Stimulated activated CD8-positive, alpha-beta memory T cell treated with anti-CD3 and anti-CD28 coated beads, Interleukin-7, amount 100 ng/mL, for 48 hours (primary cell): ENCODE data around the gene RHEB.

Experiments used
- DNase-seq, 2 donors: peaks; one replicate each; pipeline ENCODE4 v3.0.0-alpha.2; 2020; ENCODE audit warnings: low read depth in 1 of 2; ENCODE audit errors: extremely low read depth in 1 of 2

RHEB gene

DNA sequence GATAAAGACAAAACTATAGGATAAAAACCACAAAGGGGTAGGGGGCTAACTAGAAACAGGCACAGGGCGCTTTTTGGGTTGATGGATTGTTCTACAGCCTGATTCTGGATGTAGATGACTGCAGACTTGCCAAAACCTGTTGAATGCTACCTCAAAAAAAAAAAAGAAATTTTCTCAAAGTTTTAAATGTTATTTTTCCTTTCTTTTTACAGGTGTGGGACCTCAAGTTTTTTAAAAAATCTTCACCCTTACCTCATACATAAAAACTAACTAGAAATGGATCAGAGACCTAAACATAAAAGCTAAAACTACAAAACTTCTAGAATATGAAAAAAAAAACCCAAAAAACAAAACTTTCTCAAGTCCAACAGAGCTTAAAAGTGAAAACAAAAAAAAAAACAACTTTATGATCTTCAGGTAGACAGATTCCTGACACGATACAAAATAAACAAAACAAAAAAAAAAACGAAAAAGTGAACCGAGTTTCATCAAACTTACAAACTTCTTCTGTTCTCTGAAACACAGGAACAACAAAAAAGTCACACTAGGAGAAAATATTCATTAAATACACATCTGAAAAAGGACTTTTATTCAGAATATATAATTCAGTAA is 14.9 kb downstream of the RHEB start:
- no peak for DNase-seq

DNA sequence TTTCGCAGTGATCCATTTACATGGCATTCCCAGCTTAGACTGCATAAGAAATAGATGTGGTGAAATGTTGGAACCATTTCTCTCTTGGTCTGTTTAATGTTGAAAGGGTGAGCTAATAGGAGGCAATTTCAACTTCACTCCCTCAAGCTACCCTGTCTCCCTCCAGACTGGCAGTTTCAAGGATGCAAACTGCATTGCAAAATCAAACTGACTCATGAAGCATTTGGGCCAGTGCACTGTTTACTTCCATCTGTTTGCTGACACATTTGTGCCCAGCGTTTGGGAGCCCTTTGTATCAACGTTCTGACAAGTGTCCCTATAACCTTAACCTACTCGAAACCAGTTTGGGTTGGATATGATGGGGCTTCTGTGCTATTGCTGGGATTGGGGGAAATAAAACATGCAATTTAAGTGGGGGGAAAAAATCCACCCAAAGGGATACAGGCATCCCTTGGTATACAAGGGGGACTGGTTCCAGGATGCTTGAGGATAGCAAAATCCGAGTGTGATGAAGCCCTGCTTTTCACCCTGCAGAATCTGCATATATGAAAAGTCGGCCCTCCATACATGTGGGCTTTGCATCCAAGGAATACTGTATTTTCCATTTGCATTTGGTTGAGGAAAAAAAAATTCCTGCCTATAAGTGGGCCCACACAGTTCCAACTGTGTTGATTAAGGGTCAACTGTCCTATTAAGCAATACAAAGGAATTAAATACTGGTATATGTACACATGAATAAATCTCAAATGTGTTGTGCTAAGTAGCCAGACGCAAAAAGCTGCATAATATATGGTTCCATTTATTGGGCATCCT is 15.6 kb downstream of the RHEB start:
- no peak for DNase-seq

DNA sequence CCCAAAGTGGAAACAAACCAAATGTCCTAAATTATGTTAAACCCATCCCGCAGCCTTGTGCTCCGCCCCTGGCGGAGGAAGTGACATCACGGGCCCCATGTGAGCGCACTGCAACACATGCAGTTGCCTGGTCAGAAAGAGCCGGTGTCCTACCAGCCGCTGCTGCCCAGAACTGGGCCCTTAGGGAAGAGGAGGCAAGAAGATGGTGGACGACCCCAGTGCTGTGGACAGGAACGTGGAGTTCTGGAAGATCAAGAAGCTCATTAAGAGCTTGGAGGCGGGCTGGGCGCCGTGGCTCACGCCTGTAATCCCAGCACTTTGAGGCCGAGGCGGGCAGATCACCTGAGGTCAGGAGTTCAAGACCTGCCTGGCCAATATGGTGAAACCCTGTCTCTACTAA is 18.0 kb downstream of the RHEB start:
- no peak for DNase-seq

DNA sequence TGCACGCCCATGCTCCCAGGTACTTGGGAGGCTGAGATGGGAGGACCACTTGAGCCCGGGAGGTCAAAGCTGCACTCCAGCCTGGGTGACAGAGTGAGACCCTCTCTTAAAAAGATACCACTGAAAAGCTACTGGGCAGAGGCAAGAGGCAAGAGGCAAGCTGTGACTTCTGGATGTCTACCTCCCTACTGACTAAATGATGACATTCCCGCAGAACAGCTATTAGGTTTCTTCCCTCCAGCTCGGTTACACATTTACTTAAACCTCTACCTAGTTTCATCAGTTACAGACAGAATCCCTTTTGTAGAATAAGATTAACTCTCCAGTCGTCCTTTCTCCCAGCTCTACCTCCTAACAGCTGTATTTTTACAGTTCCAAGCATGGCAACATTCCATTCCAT is 21.2 kb downstream of the RHEB start:
- no peak for DNase-seq

DNA sequence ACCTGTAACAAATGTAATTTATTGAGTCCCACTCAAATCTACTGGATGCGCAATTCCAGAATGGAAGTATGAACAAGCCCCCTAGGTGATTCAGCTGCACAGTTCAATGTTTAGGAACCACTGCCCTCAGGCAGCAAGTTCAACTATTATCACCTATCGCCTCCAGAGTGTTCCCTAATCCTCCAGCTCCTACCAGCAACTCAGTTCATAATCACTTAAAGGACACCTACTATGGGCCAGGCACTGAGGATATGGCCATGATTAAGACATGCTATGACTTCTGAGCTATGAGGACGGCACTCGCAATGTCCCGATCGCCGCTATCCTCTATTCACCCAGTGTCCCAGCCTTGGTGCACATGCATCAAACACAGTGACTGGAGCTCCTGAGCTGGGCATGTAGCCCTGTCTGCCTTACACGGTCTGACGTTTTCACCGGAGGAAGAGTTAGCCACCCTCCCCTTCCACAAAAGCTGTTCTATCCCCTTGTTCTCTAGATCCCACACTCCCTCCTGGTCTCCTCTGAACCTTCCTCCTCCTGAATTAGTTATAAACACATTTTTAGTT is 22.3 kb downstream of the RHEB start:
- no peak for DNase-seq

DNA sequence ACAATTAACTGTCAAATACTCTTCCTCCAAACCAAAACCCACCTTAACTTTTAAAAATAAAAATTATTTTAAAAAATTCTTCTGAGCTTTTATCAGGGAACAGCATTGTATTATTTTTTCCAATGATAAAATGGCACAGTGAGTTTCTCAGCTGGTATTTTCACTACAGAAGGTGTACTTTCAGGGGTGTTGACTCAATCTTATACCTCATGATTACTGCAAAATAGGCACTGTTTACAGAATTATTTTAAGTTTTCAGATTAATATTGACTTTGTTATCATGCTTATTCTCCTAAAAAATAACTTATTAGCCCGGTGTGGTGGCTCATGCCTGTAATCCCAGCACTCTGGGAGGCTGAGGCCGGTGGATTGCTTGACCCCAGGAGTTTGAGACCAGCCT is 24.3 kb downstream of the RHEB start:
- DNase-seq = no peak

DNA sequence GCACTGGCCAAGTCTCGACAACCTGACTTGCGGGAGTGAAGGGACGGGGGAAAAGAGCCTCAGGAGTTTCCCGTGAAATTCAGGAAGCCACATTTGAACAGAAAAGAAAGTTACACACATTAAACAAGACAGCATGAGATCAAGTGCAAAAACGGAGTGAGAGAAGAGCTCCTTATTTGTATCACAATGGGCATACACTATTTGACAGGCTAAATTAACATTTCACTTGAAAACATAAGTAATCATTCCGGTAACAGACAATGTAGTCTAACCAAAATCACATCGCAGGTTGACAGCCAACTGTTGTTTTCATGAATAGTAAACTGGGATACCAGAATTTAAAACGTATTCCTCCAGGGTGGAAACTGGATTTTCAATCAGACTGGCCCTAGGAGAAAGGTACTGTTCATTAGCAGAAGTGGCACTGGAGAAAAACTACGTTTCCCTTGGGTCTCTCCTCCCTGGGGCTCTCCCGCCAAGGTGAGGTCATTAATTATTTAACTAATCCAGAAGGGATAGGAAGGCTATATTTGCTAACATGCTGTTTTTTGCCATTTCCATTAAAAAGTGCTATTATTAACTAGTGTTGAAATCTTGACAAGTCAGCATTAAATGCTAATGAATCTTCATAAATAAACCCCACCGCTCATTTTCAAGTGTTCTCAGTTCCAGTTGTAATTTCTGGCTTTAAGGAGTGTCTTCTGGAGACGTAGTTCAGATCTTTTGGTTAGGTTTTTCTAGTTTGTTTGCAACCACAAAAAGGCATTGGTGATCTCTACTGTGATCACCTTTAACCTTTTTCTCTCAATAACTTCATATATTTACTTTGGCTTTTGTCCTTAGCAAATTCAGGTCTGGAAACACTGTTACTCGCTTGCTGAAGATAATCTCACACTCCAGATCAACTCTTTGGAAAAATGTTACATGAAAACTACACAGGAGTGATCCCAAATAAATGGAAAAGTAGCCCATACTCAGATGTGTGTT is 25.1 kb downstream of the RHEB start:
- no peak for DNase-seq

DNA sequence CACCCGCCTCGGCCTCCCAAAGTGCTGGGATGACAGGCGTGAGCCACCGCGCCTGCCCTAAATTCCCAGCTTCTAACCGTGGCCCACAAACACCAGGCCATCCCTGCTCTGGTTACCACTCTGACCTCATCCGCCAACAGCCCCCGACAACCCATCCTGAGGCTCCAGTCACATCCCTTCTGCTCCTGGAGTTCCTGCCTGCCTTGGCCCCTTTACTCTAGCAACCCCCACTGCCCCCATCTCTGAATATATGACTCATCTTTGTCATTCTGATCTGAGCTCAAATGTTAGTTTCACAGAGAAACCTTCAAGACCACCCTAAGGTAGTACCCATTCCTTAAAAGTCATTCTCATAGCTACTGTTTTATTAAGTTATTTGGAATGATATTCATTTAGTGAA is 26.6 kb downstream of the RHEB start:
- no peak for DNase-seq

DNA sequence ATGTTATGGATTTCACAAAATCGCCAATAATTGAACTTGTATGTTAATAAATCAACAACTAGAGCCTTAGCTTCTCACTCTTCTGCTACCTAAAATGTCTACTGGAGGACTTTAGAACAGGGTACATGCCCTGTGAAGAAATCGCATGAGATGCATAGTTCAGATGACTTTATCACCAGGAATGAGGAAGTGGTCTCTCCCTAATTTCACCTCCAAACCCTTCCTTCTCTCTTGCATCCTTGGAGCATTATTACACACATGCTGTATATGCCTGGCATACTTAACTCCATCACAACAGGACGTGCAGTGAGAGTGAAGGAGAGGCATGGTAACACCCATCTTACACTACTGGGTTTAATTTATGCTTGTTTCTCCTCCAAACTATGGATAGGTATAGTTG is 27.8 kb downstream of the RHEB start:
- DNase-seq = no peak

DNA sequence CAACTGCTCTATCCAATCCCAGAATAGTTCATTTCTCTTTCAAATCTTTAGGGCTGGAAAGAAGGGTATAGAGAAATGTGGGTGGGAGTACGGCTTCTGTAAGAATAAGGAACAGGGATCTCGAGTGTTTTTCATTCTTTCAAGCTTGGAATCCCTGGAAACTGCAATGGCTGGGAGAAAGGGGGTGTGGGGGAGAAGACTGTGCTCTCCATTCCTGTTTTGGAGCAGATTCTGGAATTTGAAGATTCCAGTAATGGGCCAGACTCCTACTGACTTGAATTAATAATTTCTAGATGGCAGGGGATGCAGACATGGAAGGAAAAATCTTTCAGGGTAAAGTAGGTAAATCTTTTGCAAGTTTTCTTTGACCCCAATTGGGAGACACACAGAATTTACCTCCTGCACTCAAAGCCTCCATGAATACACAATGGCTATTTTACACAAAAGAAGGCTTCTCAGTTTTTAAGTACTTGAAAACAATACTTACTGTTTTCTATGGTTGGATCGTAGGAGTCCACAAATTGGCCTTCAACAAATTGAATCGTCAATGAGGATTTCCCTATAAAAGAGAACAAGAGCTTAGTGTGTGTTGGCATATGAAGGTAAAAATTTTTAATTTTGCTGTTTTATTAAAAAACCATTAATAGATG is 29.1 kb downstream of the RHEB start:
- DNase-seq = no peak

DNA sequence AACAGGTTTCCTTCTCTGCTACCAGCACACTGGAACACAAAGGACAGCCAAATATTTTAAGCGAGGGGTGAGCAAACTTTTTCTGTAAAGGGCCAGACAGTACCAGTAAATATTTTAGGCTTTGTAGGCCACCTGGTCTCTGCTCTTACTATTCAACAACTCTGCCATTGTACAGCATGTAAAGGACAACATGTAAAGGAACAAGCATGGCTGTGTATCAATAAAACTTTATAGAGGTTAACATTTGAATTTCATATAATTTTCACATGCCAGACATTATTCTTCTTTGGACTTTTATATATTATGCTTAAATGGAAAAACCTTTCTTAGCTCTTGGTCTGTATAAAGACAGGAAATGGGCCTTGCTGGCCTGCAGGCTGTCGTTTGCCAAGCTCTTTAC is 30.2 kb downstream of the RHEB start:
- DNase-seq = no peak

DNA sequence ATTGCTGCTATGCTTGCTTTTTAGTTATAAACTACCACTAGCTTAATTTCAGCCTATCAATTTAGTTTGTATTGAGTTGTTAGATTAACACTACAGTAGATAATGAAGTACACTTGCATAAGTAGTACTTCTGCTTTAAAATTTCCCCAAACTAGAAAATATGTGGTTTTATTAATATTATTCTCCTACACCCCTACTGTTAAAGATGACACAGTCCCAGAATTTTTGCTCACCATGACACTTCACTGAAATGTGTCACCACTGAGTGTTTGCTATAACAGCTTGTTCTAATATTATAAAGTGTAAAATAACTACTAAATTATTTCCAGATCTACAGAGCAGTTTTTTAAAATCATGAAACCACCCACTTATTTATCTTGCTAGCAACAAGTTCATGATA is 31.6 kb downstream of the RHEB start:
- no peak for DNase-seq

DNA sequence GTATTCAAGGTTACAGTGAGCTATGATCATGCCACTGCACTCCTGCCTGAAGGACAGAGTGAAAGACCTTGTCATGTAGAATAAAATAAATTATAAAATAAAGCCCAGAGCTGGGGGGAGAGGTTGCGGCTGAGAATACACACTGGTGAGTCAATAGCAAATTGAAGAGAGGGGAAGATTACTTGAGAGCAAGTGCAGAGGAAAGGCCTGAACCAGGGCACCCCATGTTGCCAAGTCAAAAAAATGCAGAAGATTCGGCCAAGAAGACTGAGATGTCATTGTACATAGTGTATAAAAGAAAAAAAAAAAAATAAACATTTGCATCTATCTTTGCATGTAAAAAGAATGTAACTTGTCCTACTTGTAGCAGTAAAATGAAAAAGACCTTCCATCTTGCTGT is 32.5 kb downstream of the RHEB start:
- no peak for DNase-seq

DNA sequence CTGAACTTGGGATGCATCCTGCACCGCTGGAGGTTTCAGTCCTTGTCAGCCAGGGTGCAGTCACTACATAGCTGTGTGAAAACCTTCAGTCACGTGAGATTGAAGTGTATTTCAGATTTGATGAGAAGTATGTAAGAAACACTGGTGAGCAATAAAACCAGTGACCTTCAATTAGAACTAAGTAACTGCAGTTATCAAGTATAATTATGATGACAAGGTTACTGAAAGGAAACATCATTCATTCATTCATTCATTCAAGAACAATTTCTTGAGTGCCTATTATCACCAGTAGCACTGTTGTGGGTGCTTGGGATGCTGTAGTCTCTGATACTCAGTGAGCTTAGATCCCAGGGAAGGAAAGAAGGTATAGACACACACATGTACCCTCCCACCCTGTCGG is 33.6 kb downstream of the RHEB start:
- no peak for DNase-seq

DNA sequence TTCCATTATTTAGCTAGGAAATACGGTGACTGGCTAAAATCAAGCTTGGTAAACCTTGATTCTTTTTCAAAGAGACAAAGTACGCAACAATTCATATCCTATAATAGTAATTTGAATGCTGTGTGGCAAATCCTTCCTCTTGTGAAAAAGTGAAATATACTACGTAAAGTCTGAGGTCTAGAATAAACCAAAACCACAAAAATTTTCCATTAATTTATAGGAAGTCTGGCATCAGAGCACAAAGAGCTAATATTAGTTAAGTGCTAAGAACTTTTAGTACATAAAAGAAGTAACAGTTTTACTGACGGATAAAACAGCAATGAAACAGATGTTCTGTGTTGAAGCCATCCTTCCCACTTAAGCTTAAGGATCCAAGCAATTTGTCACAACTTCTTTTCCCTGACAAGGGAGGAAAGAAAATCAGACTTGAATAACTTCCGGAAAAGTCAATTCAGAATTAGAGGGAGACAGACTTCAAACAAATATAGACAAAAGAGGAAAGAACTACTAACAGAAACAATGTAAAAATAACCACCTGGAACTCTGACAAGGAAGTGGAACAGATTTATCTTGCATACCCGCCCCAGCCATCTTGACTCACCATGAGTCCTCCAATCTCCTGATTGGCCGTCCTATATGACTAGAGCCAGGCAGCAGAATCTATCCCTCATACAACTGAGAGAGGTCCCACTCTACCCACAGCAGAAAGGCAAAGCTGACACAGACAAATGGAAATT is 34.6 kb downstream of the RHEB start:
- DNase-seq = no peak

DNA sequence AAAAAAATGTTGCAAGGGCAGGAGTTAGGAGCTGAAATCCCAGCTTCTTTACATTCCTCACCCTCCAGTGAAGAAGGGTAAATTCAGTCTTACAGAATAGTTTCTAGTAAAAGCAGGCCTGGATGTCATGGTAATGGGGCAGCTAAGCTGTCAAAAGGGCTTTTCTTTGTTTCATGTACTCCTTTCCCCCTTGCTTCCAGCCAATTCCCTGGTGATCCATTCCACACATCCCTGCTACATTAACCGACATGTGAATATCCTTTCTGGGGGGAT is 36.0 kb downstream of the RHEB start:
- DNase-seq = no peak

DNA sequence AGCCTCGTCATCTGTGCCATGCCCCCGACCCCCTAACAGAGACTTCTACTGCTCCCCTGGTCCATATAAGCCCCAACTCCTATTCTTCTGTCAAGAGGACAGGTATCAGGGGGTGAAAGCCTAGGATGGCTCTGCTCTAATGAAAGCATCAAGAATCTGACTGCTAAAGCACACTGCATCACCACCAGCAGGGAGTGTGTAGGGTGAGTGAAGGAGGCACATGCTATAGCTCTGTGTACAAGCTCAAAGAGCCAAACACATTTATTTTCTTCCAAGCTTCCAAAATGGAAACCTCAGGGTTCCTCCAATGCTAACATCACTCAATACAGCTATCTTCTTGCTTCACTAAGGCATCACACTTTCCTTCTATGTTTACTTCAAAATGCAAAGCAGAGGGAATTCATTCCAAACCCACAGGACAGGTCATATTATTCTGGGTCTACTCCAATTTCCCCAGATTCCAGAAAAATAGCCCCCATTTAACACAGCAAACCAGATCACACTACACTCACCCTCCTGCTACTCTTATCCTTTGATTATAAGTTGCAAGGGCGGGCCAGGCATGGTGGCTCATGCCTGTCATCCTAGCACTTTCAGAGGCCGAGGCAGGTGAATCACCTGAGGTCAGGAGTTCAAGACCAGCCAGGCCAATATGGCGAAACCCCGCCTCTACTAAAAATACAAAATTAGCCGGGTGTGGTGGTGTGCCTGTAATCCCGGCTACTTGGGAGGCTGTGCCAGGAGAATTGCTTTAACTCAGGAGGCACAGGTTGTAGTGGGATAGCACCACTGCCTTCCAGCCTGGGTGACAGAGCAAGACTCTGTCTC is 36.6 kb downstream of the RHEB start:
- no peak for DNase-seq

DNA sequence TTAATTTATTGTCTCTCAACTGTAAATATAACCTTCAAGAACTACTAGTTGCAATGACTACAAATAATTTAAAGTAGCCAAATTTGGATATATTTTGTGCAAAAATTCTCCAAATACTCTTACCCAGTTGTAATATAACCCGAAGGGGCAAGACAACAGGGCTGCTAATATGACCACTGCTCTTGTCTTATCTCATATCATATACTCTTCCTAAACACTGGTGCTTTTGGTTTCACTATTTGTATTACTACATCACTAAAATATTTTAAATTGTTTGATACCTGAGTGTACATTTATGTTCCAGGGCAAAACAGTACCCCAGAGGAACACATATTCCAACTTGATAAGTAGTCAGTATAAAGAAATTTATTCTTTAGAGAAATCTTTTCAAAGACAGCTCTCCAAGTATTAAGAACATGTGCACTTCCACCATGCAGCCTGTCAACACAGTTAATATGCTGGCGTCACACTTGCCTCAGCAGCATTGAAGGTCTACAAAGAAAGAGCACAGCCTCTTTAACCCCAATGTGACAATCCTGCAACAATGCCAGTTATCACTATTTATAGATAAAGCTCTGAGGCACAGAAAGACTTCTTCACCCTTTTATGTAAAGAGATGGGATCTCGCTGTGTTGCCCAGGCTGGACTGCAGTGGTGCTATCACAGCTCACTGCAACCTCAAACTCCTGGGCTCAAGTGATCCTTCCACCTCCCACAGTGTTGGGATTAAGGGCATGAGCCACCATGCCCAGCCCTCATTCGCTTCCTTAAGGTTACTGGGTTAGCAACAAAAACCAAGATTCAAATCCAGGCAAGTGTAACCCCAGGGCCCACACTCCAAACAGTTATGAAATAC is 37.8 kb downstream of the RHEB start:
- no peak for DNase-seq

DNA sequence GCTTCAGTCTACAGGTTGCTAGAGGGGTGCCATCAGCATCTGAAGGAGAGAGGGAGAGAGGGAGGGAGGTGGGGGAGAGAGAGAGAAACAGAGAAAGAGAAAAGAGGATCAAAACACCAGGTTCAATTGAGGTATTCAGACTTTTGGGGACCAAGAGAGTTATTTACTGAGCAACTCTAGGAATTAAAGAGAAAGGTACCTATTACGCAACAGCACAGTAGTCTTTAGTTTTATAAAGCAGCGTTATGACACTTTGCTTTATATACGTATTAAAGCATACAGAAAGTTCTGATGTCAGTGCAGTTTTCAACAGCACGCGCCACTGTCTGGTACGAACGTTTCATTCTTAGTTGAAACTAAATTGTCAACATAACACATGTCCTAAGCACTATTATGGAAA is 41.8 kb downstream of the RHEB start:
- no peak for DNase-seq
